Measurements from ENCODE around the gene RPH3AL.

Gene RPH3AL

DNA sequence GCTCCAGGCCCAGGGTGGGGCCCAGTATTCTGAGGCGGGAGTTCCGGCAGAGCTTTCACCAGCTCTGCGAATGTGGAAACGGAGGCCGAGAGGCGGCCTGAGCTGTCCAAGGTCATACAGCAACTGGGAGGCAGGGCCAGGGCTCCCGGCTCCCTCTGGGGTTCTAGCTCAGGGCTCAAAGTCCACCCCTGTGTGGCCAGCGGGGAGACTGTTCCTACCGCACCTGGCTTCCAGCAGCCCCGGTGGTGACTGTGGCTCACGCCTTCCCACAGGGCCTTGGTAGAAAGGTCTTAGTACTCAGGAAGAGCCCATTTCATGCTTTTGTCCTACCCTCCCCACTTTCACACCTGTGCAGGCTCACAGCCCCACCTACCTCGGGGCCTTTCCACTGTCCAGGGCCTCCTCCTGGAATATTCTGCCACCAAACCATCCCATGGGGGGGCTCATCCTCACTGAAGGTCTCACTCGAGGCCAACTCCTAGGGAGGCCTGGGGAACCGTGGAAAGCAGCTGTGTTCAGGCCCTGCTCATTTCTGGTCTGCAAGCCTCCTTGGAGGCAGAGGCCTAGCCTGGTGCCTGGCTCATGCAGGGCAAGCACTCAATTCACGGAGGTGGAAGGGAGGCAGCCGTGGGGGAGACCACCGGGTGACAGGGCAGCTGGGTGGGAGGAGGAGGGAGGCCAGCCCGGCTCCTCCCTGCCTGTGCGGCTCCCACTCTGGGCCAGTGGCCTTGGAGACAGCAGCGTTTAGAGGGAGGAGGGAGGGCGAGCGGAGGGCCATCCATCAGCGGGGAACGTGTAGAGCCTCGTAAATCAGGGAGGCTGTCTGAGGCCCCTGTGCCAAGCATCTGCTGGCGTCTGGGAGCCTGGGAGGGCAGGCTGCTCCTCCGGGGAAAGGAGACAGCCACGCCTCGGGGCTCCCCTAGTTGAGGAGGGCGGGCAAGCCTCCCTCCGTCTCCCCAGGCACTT lies 158.5 kb downstream of the RPH3AL start:
- no peak for DNase-seq

DNA sequence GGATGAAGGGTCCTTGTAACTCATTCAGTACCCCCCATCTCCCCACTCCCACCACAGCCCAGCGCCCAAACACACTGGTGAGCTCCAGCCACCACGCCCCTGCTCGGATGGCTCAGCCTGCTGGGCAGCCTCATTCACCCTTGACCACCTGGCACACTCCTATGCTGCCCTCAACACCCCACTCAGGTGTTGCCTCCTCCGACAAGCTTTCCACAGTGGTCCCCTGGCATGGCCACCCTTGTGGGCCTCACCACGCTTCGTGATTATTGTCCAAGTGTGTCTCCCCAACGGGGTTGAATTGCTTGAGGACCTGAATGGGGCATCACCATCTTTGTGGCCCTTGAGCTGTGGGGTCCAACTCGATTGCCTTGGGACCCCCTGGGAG lies 159.2 kb downstream of the RPH3AL start:
- no peak for DNase-seq

DNA sequence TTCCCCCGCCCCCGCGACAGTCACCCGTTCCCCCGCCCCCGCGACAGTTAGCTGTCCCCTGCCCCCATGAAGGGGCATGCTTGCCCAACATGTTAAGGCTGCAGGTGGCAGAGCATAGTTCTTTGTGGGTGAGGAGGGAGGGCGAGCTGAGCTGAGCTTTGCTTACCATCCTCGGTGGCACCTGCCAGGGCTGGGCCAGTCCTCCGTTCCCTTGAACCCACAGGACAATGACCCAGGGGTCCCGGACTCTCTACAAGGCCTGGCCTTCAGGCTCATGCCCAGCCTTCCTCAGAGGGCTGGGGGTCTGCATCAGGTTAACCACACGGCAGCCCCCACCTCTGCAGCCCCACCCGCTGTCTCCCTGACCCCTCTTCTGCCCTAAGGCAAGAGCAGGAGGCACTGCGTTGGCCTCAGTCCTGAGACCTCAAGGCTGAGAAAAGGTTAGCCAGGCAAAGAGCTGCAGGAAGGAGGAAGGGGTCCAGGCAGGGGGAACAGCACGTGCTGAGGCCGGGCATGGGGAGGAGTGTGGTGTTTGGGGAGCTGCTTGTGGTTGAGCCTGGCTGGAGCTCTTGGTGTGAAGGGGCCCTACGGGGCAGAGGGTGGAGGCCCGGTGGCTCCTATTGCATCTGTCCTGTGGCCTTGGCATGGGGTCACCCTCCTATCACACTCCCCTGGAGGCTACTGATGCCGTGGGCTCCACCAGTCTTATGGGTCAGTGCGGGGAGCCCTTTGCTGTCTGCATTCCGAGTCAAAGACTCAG lies 159.8 kb downstream of the RPH3AL start:
- DNase-seq: no peak

DNA sequence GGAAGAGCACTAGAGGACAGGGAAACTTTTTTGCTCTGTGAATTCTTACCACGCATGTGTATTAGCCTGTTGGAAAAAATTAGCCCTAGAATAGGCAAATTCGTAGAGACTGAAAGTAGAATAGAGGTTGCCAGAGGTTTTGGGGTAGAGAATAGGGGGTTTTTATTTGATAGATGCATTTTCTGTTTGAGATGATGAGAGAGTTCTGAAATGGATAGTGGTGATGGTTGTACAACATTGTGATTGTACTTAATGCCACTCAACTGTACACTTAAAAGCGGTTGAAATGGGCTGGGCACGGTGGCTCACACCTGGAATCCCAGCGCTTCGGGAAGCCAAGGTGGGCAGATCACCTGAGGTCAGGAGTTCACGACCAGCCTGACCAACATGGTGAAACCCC lies 163.2 kb downstream of the RPH3AL start:
- DNase-seq: no peak

DNA sequence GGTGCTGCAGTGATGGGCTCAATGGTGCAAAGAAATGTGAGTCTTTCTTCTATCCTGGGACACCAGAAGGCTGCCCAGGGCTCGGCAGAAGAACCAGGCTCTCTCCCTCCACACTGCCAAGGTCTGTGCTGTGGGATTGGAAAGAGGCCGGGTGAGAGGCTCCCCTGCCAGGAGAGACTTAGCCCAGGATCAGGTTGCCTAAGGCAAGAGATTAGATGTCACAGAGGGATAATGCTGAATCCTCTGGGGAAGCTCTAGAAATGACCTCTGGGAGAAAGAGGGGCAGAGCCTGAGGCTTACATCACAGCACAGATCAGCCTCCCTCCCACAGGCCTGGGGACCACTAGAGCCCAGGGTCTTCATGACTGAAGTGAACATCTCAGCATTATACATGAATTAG lies 165.5 kb downstream of the RPH3AL start:
- DNase-seq: no peak

DNA sequence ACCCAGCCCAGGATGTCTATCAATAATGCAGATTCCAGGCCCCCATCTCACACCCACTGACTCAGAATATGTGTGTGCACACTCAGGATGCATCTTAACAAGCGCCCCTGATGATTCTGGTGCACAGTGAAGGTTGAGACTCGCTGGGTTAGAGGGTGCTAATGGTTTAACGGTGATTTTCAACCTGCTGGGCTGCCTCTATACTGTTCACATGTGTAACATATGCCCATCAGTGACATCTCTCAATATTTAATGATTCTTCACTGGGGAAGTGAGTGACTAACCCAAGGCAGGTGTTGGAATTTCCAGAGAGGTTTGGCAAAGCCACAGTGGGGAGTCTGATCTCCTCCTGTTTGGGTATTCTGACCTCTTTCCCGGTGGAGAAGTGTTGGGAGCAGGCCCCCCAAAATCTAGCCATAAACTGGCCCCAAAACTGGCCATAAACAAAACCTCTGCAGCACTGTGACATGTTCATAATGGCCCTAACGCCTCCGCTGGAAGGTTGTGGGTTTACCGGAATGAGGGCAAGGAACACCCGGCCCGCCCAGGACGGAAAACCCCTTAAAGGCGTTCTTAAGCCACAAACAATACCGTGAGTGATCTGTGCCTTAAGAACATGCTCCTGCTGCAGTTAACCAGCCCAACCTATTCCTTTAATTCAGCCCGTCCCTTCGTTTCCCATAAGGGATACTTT lies 167.0 kb downstream of the RPH3AL start:
- DNase-seq: no peak

DNA sequence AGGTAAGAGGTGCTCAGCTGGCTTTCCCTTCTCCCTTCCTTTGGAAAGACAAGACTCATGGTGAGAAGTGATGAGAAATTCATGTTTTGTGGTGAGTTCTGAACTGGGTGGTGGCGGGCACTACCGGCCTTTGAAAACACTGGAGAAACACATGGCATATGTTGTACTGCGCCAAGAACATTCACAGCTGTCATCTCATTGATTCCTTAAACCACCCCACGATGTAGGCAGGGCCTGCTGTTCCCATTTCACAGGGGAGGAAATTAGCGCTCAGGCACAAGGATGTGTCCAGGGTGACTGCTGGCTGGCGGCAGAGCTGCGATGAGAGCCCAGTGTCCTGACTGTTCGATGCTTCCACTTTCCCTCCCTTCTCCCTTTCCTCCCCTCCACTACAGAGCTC lies 169.6 kb downstream of the RPH3AL start:
- no peak for DNase-seq

DNA sequence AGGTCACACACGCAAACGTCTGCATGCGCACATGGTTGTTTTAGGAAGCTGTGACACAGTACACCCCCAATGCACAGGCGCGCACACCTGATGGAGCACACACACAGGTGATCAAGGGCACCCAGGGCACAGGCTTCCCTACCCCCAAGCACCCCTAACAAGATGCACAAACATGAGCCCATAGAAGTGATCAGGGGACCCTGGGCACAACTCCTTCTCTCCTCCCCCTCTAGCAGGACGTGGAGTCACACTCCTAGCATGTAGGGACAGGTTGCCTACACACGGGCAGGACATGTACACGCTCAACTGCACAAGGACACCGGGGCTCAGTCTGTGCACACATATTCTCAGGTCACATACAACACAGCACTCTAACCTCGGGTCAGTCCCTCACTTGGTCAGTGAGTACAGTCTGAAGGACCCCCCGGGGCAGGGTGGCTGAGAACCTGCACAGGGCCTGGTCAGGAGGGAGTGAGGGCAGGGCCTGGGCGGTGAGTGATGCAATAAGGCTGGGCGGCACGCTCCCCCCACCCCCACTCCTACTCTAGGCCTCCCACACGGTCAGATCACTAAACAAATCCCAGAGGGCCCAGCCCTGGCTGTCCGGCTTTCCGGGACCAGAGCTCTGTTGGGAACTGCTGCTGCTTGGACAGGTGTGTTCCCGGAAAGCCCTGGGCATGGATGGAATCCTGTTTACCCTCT lies 170.4 kb downstream of the RPH3AL start:
- DNase-seq: no peak

DNA sequence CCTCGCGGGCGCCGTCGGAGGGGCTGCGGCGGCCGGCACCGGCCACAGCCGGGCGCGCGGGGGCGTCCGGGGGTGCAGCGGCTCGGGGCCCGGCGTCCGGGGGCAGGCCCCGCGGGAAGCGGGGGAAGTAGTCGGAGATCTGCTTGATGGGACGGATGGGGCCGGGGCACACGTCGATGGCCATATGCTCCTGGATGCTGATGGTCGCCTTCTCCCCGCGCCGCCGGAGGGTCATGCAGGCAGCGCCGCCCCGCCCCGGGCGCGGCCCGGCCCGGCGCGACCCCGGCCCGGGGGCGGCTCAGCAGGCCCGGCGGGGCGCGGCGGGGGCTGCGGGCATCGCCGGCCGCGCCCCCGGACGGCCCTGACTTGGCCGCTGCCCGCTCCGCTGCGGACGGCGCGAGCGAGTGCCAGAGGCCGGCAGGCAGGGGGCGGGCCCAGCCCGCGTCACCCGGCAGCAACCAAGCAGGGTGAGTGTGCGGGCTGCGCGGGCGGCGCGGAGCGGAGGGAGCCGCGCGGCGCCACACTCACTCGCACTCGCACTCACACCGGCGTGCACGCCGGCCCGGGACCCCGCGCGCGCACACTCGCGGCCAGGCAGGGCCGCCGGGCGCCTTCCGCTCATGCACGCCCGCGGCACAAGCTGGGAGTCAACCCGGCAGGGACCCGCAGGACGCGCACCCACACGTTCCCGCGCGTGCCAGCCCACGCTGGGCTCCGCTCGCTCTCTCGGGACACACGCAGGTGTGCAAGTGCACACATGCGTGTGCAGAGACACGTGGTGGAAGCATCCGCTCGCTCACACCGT lies 171.2 kb downstream of the RPH3AL start, which contains the start of gene DOC2B:
Gene DOC2B, minus strand, starts transcription at position 406 of the 805 bp plus-strand sequence. Its CDS starts 171 bp downstream, at position 235.
- no peak for DNase-seq

DNA sequence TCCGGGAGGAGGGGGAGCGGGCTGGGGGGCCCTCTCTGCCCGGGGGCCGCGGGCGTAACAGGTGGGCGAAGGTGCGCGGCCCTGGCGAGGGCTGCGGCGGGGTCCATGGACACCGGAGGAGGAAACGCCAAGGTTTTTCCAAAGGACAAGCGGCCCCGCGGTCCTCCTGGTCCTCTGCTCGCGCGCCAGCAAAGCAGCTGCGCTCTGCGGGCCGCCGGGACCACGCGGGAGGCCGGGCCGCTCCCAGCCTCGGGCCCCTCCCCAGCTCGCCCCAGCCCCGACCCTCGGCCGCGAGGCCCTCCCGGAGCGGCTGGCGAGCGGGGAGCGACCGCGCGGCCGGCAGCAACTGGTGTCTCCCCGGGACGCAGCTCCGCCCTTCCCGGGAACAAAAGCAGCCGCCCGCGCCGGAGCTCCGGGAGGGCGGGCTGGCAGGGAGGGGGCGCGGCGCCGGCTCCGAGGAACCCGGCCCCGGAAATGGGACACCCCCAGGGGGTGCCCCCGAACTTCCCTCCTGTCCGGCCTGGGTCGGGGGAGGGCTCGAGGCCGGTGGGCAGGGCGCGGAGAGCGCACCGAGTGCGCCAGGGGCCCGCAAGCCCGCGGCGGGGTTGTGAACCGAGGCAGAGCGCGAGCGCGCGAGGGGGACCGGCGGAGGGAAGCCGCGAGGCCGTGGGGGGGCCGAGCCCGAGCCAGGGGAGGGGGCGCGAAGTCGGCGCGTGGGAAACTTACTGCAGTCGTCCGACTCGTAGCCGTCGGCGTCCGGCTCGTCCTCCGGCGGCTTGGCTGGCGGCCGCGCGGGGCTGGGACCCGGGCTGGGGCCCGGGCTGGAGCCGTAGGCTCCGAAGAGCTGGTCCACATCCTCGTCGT lies 172.0 kb downstream of the RPH3AL start:
- DNase-seq: no peak

DNA sequence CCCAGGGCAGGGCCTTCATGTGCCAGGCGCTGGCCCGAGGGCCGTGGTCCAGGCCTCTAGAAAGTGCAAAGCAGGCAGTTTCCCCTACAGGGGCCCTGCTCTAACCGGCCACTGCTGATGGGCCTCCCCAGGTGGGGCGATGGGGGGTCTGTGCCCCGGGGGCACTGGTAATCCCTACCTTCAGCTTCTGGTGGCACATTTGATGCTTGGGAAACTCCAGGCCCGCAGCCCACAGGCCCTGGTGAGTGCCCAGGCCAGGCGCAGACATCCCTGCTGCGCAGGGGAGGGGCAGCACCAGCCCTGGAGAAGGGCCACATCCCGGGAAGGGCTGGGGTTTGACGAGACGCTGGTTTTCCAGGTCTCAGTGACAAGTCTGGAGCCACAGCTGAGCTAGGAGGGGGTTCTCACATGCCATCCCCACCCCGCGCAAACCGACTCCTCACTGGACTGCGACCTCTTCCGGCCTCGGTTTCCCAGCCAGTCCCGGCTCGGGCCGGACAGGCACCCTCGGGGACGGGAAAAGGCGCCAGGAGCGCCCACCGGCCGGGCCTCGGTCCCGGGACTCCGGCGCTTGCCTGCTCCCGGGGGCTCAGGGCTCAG lies 172.7 kb downstream of the RPH3AL start:
- no peak for DNase-seq

DNA sequence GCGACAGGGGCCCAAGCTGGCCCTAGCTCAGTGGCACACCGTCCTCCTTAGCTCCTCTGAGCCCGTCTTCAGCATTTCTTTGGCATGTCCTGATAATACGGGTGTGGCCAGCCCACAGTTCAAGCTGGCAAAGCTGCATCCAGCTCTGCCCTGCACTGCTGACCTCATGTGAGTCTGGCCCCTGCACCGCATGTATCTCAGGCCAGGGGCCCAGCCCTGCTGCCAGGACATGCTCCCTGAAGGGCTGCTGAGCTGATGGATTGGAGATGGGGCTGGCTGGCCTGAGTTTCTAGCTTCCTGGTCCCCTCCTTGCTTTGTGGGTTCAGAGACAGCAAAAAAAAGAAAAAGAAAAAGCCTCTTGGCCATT lies 173.6 kb downstream of the RPH3AL start:
- no peak for DNase-seq

DNA sequence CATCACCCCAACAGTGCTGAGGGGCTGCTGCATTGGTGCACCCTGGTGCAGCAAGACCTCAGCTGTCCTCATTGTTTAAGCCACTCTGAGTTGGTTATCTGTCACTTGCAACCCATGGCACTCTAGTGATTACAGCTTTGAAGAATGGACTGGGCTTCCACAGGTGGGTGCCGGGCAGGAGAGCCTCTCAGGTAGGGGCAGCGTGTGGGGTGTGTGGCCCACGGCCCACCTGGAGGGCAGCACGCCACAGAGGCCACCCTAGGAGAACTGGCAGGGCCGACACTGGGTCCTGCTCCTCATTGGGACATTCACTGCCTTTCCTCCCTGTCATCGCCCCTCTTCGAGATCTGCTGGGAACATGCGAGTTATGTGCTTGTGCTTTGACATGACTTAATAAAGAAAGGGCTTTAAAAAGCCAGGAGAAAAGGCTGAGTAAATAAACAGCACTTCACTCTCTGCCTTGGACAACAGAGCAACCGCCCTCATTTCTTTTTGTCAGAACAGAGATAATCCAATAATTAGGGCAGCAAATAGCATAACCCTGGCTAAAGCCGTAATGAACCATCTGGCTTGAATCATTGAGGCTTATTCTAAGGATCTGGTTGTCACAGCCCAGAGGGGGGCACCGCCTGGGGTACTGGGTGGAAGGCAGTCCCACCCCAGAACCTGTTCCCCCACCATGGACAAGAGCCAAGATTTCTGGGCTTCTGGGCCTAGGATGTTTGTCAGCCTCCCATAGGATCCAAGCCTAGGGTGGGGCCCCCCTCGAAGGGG lies 174.1 kb downstream of the RPH3AL start:
- no peak for DNase-seq

DNA sequence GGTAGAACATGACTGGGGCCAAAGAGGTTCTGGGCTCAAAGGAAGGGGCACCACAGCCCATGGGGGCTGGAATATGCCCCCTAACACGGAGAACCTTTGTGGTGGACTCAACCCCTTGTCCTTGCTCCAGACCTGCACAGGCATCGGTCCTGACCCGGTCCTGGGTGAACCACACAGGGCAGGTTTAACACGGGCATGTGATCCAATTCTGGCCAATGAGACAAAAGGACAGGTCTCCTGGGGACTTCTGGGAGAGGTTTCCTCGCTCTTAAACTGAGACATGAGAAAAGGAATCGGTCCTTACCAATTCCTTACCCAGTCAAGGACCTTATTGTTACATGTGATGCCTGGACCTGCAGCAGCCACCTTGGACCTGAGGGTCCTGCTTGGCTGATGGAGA lies 174.8 kb downstream of the RPH3AL start:
- no peak for DNase-seq

DNA sequence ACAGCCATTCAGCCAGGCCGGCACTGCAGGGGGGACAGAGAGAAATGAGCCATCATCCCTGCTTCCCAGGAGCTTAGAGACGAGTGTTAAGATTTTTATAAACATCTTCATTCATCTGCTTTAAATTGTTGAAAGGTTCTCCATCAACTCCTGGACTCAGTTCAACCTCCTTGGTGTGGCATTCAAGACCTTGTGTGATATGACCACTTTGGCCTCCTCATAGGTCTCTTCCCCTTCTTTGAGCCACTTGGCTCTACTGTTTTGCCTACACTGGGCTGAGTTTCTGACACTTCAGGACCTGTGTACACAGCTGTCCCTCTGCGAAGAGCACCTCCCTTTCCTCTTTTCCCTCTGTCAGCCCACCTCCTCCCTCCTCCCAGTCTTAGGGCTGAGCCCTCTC lies 175.5 kb downstream of the RPH3AL start:
- no peak for DNase-seq

DNA sequence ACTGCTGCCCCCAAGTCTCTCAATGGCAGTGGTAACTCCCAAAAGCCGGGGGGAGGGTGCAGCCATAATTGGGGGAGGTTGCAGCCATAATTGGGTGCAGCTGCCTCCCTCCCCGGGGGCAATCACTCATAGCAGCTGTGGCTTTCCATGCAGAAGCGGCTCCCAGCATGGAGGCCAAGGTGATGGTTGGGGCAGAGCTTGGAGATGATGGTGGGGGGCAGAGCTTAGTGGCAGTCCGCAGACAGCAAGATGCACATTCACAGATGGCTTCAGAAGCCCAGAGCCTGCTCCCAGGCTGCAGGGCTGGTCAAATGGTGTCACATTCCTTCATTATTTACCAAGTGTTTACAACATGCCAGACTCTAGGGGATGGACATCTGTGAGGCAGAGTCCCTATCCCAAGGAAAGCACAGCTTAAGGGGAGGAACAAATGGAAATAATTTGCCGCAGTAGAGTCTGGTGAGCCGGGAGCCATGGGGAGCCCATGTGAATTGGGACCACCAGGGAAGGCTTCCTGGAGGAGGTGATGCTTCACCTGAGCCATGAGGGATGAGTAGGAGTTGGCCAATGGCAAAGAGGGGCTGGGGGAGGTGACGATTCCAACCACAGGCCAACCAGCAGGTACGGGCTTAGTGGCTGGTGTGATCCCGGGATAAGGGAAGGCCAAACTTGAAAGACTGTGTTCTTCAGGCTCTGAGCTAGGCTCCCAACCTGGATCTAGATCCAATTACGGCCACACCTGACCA lies 179.3 kb downstream of the RPH3AL start:
- no peak for DNase-seq

DNA sequence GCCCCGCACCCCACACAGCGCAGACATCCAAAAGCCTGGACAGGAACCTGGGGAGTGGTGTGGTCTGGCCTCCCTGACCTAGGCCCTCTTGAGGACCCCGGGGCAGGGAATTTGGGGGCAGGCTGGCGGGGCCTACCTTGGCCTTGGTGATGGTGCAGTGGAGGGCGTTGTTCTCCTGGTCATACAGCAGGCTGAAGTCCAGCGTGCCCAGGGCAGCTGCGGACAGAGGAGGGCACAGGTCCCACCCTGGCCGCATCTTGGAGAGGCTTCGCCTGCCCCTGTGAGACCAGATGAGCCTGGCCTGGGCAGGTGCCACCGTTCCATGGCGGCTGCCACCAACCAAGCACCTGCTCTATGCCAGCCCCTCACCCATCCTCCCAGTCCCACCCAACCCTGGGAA lies 180.2 kb downstream of the RPH3AL start:
- no peak for DNase-seq

DNA sequence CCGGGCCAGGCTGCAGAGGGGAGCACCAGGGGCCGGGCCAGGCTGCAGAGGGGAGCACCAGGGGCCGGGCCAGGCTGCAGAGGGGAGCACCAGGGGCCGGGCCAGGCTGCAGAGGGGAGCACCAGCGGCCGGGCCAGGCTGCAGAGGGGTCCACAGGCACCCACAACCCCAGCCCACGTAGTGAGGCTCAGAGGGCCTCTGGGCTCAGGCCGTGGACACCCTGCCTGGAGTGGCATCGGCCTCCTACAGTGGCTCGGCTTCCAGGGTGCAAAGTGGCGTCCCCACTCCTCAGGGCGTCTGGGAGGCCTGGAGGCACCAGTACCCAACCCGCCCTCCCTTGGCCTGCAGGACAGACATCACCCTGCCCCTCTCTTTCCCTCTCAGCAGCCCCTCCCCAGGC lies 180.7 kb downstream of the RPH3AL start:
- no peak for DNase-seq

DNA sequence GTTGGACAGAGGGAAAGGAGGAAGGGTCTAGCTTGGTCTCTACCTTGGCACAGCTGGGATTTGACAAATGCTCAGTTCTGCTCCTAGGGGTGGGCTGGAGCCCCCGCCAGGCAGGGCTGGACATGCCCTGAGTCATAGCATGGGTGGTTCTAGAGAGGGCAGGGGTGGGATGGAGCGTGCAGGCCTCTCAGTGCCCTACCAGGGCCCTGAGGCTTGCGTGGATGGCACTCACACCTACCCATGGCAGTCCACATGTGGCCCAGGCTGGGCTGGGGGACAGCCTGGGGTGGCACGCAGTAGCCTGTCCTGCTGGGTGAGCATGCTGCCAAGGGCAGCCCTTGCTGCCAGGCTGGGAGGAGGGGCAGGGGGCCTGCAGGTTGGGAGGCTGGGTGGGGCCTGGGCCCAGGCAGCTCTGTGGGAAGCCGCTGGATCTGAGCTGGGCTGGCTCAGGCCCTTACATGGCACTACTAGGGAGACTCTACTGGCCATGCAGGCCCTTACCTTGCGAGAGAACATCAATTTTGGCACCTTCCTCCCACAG lies 182.4 kb downstream of the RPH3AL start:
- no peak for DNase-seq
